Hepatocyte (in vitro differentiated cells): ENCODE data around the gene CCDC182.

ENCODE experiments used
- CTCF ChIP-seq: fragments of 200-600 bp; sonication (generic); IDR thresholded peaks from 2 replicates; pipeline ENCODE4 v1.5.1; 2016; ENCODE audit warnings: antibody characterized with exemption, mild to moderate bottlenecking; ENCODE audit not compliant: poor library complexity
- EZH2 ChIP-seq: fragments of 200-600 bp; sonication (generic); IDR thresholded peaks from 2 replicates; pipeline ENCODE4 v1.6.1; 2016; ENCODE audit warnings: antibody characterized with exemption, mild to moderate bottlenecking, borderline replicate concordance

- TF ChIP-seq EZH2: no peak
- TF ChIP-seq CTCF: no peak
Observed at GRCh38 chr17:57749701-57750100, 4.6 kb upstream of the CCDC182 start.
